Suppressor macrophage treated with lipopolysaccharide for 4 hours (primary cell): ENCODE data around the gene ATP9B.

Experiments
- DNase-seq: peaks from one replicate; pipeline ENCODE4 v3.0.0-alpha.2; 2020

Gene ATP9B

DNA sequence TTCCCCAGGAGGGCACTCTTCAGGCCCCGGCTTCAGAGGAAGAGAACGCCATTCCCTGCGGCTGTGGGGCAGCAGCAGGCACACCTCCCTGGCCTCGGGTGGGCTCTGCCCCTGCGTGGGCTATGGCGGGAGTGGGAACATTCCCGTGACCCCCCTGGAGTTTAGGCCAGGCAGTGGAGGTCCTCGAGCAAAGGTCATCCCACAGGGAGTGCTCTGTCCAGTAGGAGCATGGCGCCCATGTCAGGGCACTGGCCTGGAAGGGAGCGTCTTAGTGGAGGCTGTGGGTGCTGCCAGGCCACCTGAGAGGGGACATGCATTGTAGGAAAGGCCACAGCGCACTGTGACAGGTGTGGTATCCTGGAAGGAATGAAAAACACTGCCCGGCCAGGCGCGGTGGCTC, 317.4 kb downstream of the ATP9B start:
- DNase-seq, result no peak

DNA sequence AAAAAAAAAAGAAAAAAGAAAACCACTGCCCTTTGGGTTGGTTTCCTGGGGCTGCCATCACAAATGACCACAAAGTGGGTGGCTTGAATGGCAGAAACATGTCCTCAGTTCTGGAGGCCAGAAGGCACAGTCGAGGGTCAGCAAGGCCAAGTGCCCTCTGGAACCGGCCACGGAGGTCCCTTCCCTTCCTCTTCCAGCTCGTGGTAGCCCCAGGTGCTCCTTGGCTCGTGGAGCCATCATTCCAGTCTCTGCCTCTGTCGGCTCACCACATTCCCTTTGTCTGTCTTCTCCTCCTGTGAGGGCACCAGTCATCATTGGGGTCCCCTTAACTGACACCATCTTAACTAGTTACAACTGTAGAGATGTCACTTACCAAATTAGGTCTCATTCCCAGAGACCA, 318.0 kb downstream of the ATP9B start:
- no peak for DNase-seq

DNA sequence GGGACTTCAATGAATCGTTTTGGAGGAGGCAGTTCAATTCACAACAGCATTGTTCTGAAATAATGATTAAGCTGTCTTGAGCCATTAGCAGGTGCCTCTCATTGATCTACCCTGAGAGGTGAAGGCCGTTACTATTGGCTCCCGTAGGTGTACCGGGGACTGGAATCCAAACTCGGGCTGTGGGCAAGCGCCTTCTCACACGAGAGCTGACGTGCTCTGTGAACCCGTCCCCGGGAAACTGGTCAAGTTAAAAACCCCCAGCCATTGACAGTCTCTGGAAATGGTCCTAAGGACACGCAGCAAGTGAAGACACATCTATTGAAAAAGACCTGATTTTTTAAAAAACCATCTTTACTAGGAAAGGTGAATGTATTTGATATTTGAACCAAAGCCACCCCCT, 318.4 kb downstream of the ATP9B start:
- no peak for DNase-seq

DNA sequence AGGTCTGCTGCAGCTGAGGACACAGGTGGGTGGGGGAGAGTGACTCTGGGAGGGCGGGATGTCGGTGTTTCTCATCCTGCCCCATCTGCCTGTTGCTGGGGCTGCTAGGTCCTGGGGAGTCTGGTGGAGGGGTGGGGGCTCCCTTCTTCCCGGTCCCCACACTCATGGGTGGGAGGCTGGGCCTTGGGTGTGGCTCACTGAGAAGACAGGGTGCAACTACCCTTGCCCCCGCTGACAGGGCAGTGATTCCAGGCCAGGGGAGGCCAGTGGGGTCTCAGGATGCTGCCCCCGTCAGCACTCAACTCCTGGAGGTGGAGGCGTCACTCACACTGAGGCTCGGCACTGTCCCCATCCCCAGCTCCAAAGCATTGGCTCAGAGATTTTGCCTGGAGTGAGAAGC, 318.8 kb downstream of the ATP9B start:
- DNase-seq, result no peak

DNA sequence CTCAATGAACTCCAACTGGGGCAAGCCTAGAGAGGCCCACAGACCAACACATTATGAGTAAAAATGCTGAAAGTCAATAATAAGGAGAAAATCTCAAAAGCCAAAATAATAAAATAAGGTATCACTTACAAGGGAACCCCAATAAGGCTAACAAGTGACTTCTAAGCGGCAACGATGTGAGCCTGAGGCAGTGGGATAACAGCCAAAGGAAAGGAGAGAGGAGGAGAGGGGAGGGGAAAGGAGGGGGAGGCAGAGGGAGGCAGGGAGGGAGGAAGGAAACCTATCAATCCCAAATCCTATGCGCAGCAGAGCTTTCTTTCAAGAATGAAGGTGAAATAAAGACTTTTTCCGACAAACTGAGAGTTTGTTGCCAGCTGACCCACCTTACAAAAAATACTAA, 320.5 kb downstream of the ATP9B start:
- DNase-seq, result no peak

DNA sequence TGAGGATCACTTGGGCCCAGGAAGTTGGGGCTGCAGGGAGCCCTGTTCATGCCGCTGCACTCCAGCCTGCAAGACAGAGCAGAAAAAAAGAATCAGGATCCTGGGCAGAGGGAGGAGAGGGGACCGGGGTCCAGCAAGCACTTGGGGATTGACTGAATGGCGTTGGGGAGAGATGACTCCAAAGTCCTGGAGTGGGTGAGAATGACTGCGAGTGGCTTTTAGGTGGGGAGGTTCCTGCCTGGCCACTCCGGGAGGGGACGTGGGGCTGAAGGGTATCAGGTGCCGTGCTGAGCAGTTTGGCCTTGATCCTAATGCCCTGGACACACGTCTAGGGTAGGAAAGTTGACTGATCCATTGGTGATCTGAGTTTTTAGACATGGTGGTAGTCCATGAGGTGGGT, 323.0 kb downstream of the ATP9B start:
- no peak for DNase-seq

DNA sequence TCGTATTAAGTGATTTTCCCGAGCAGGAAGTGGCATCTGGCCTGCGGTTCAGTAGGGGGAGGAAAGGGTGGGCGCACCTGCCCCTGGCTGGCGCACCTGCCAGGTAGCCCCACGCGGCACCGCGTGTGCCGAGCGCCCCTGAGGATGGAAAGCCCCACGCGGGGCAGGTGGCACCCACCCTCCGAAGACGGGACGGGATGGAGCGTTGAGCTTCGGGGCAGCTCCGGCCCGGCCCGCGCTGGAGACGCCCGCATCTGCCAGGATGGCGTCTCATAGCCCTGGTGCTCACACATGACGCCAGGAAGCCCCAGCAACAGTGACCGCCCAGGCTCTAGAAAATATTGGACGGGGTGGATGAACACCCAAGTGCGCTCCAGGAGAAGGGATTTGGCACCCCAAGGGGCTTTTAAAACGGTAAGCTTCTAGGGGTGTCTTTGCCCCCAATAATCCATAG, 324.0 kb downstream of the ATP9B start:
- DNase-seq, result peak; percentile 28

DNA sequence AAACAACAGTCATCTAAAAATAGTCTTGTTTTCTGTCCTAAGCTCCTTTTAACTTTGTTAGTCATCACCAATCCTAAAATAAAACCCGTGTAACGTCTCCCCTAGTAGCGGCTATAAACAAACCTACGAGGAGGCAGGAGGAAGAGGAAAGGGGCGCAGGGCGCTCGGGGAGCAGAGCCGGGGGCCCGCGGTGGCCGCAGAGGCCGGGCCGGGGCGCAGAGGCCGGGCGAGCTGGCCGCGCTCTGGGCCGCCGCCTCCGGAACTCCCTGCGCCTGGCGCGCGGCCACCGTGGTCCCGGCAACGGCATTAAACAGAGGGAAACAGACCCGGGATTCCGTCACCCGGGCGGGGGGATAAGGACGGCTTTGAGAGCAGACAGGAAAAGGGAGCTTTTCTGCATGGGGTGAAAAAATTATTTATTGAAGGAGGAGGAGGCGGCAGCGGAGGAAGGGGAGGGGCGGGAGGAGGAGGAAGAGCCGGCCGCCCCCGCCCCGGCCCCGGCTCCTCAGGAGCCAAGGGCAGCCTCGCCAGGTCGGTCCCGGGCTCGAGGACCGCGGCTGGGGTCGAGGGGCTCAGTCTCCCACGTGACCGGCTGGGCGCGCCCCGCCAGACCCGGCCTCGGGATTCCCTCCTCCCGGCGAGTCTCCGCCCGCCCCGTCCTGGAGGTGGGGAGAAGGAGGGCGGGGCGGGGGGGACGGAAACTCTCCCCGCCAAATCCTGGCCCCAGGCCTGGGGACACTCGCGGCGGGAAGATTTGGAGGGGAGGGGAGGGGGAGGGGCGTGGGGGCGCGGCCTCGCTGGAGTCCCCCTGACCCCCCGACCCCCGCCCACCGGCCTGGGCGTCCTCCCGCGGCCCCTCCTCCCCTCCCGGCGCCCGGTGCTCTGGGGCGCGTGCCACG, 324.7 kb downstream of the ATP9B start:
- DNase-seq, result peak; percentile 75

DNA sequence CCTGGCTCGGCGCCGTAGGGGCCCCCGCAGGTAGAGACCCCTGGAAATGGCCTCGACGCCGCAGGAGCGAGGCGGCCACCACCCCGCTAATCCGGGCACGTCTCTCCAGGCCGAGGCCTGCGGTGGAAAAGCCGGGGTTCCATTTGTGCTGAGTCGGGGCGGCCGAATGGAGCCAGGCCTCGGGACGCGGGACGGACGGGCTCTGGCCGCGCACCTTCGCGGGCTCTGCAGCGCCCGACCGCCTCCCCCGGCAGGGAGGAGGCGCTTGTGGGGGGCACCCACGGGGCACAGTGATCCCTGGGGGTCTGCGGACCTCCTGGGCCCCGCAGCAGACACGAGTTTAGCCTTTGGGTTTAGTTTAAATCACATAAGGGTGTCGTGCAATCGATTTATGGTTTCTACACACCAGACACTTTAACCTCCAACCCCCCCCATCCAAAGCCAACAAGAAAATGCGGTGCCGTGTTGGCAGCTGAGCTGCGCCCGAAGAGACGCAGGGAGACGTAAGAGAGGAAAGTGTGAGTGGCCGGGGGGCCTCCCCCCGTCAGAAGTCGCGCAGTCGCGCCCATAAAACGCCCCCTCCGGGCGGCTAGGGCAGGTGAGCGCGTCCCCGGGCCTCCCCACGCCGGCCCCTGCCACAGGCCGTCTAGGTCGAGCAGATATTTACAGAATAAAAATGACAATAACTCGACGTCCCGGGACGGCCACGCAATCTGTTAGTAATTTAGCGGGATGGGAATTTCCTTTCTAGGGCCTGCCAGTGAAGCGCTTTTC, 325.5 kb downstream of the ATP9B start:
- DNase-seq, result peak; percentile 78

DNA sequence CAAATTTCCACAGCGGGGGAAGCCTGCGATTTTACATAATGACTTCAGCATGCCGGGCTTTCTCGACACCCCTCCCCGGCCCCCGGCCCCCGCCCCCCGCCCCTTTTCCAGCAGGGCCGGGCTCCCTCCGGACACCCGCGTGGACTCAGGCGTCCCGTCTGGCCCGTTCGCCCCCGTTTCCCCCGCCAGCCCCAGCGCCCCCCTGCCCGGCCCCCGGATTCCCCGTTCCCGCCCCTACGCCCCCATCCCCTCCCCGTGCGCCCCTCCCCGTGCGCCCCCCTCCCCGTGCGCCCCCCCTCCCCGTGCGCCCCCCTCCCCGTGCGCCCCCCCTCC, 326.1 kb downstream of the ATP9B start:
- DNase-seq, result no peak

DNA sequence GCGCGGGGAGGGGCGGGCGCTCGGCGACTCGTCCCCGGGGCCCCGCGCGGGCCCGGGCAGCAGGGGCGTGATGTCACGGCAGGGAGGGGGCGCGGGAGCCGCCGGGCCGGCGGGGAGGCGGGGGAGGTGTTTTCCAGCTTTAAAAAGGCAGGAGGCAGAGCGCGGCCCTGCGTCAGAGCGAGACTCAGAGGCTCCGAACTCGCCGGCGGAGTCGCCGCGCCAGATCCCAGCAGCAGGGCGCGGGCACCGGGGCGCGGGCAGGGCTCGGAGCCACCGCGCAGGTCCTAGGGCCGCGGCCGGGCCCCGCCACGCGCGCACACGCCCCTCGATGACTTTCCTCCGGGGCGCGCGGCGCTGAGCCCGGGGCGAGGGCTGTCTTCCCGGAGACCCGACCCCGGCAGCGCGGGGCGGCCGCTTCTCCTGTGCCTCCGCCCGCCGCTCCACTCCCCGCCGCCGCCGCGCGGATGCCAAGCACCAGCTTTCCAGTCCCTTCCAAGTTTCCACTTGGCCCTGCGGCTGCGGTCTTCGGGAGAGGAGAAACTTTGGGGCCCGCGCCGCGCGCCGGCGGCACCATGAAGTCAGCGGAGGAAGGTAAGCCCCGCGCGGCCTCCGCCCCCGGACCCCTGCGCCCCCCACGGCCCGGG, 326.7 kb downstream of the ATP9B start, which contains the start of gene NFATC1:
TSS of gene NFATC1 (plus strand) at position 170 of the 644 bp plus-strand sequence. CDS start at position 465, 295 bp downstream.
- DNase-seq, result peak; percentile 84

DNA sequence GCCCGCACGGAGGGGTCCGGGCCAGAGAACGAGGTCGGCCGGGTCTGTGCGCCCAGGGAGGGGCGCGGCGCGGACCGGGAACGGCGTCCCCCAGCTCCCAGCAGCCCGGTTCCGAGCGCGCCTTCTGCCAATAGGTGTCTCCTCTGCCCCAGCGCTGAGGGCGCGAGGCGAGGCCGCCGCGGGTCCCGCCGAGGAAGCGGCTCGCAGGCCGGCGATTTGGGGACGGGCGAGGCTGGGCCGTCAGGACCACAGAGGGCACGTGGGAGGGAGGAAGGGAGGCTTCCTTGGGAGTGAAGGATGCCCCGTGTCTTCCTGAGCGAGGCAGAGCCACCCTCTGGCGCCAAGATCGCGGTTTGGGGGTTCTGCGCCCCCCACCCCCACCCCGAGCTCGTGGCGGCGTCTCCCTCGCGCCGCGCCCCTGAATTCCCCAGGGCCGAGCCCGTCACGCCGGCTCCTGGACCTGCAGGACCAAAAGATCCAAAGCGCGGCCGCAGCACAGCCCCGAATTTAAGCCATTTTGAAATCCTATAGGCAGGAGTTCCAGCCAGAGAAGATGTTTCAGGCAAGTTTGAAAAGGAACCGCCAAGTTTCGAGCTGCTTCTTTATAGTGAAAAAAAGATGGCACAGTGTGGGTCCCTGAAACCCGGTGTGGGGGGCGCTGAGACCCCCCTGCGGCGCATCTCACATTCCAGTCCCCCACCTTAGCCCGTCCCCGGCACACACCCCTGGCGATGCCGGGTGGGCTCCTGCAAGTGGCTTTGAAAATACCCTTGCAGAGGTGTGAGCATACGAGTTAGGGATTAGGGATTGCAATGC, 327.4 kb downstream of the ATP9B start:
- peak; percentile 54 for DNase-seq

DNA sequence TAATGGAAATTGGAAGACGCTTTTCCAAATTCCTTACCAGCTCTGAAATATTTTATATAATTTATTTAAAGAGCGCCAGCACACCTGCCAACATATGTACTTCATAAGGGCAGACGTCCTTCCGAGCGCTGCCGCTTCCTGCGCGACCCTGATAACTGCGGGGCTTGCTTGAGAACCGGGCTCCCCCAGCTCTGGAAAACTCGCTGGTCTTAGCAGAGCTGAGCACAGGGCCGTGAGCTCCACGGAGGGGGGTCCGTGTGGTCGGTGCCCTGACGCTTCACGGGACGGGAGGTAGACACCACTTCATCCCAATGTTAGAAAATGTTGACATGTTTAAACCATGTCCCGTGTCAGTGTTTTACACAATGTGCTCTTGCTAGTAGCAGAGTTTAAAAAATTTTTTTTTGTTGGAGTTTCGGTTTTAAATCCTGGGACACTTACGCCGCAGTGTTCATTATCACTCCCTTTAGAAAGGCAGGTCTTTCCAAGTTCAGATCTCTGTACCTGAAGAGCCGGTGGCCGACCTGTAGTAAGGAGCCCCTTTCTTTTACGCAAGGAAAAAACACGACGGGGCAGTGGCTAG, 328.1 kb downstream of the ATP9B start:
- DNase-seq, result no peak

DNA sequence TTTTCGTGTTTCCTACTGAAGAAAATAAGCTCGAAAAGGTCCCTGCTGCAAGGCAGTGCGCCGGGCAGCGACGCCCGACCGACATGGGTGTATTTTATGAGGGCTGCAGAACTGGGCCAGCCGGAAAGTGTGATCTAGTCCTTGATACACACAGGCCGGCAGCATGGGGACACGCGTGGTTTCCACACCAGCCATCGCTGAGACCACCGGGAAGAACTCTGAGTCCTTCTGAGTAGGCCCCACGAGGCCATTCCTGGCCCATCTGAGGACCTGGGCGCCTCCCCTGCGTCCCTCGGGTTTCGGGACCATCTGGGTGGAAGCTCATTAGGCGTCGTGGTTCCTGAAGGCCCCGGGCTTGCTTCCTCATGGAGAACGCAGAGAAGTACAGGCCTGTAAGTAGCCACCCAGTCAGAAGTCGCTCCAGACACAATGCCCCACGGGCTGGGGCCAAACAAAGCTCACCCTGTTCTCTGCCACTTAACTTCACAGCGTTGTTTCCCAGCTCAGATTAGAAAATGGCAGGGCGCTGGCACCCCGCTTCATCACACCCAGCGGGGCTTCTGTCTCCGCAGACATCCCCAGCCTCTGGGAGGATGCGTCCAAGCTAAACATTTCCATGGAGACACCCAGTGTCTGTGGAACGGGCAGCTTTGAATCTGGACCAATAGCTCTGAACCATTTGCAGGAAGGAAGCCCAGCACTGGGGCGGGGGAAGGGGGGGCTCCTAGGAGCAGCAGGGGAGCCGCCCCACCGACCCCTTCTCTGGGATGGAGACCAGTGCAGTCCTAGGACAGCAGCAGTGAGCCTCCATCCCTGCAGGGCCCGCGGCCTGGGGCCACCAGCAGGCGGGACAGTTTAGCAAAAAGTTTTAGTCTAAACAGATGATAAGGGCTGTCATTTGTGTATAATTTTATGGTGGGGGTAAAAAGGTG, 328.9 kb downstream of the ATP9B start:
- no peak for DNase-seq

DNA sequence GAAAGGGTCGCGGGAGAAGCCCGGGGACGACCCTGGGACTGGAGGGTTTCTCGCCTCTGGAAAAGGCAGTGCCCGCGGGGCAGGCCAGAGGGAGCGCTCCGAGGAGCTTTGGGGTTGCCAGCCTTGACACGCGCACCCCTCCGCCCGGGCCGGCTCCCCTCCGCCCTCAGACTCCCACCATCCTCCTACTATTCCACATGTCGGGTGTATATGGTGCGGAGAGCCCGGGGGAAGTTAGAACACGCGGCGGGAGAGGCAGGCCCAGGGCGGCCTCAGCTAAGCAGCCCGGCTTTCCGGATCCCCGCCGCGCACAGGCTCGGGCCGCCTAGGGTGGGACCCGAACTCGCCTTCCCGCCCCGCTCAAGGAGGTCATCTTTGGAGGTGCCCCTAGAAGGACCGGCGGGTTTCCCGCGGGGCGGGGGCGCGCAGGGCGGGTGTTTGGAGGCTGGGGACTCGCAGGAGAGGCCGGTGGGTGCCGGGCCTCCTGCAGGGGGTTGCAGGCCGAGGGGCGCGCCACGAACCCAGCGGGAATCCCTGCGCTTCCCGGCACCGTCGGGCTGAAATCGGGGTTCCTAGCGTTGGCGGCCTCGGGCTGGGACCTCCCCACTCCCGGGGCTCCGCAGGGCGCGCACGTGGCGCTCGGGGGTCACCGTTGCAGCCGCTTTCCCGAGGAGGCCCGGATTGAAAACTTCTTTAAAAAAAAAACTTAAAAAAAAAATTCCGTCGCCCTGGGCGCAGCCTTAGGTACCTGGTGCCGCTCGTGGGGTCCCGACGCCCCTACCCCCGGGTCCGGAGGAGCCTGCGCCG, 330.3 kb downstream of the ATP9B start:
- no peak for DNase-seq

DNA sequence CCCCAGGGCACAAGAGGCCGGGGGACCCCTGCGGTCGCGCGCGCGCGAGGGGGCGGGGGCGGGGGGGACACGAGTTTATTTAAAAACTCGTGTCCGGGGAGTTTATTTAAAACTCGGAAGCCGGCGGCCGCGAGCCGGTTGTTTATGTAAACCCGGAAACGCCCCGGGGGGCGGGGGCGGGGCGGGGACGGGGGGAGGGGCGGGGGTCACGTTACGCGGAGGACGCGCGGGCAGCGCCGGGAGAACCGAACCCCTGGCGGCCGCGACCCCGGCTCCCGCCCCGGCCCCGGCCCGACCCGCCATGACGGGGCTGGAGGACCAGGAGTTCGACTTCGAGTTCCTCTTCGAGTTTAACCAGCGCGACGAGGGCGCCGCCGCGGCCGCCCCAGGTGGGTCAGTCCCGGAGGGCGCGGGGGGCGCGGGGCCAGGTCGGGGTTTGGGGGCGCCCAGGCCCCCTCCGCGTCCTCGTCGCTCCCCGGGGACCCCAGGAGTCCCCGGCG, 330.9 kb downstream of the ATP9B start:
- peak; percentile 73 for DNase-seq

DNA sequence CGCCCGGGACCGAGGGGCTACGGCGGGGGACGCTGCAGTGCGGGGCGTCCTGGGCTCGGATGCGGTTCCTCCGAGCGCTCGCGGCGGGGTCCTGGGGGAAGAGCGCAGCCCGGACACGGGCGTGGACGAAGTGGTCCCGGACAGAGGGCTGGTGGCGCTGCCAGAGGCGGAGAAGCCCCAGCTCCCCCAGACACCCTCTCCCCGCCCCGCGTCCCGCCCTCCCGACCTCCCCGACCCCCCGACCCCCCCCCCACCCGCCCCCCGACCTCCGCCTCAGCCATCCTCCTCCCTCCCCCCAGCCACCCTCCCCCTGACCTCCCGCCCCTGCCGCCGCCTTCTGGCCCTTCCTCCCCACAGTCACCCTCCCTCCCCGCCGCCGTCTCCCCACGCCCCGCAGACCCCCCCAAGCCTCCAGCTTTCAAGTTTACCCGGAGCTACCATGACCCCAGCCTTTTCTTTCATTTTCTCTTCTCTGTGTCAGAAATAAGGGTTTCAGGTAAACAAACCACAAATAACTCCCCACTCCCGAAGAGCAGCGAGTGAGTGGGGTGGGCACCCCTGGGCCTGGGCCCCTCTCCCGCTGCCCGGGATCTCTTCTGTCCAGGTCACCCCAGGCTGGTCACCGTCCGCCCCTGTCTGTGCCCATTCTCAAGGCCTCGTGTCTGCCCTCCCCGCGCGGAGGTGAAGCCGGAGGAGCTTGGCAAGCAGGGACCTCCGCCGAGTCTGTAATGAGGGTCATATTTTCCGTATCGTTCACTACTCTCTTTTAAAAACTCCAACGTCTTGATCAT, 331.6 kb downstream of the ATP9B start:
- no peak for DNase-seq

DNA sequence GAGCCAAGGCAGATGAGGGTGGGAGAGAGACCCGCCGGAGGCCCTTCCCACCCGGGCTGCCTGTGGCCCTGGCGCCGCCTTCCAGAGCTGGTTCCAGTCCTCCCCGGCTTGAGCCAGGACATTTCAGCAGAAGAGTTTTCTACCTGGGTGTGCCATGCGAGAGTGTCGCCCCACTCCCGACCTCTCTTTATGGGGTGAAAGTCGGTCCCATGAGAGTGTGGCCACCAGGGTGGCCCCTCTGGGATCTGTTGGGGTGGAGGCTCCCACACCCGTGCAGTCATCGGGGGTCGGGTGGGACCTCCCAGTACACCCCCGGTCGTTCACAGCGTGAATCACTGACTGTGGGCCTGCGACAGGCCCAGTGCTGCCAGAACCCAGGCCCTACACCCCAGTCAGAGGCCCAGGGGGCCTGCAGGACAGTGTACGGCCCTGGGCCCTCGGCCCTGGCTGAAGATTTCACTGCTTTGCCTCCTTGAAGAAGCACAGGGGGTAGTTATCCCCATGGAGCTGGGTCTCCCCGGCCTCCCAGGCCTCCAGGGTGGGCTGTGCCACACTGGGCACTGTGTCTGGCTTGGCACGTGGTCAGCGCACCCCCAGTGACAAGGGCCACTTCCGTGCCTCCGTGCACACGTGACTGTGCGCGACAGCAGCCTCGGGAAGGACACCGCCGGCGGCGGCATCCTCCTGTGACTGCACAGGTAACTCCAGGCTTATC, 332.5 kb downstream of the ATP9B start:
- no peak for DNase-seq

DNA sequence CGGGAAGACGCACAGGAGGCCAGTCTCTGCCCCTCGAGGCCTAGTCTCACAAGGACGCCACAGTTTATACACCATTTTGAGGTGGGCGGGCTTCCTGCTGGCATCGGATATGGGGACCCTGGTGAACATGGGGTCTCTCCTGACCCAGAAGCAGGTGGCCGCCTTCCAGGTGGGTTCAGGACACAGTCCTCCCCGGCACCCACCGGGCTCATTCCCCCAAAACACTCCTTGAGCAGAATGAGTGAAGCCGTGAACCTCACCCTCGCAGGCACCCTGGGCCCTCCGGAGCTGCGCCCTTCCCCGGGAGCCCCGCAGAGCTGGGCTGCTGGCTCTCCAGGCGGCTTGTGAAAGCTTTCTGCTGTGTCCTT, 333.0 kb downstream of the ATP9B start:
- no peak for DNase-seq
